ENCODE measurements around the gene OR2C1. TPM values are rescaled to one million over a fixed set of nuclear protein-coding genes. Genes with fewer than 3 reads are reported as not detected.

Gene OR2C1
- total and polyA plus RNA-seq, 2 donors (not counting 1 experiment from before 2014, with no cell fraction given), result 0.52 to 0.67 TPM

GRCh38 chr16:3356118-3356517, 429 bp downstream of the OR2C1 start:
- Mint-ChIP-seq H3K9me3 (ENCODE audit: insufficient read depth) (peaks cover 7% of the 10 kb centered on the region), H3K27ac (no peak overlapping the region), H3K27me3 (peaks cover 11% of the 10 kb centered on the region), H3K4me3 (no peak overlapping the region), H3K4me1 (no peaks in the 10 kb centered on the region)
- Histone ChIP-seq H3K9ac (ENCODE audit: low read length) (no peak overlapping the region), H3K27ac (ENCODE audit: low read length in 2 of 2) (no peak overlapping the region), H3K27me3 (replicated peaks in 1 of 4; ENCODE audit: control extremely low read depth in 1 of 4, control insufficient read depth in 3 of 4, insufficient read depth in 4 of 4, low read length in 3 of 4) (peaks cover 0 to 9% (median 1%) of the 10 kb centered on the region in 4 experiments), H3K4me3 (ENCODE audit: control extremely low read depth in 1 of 5, extremely low read depth in 1 of 5, insufficient read depth in 1 of 5, low read depth in 2 of 5, low read length in 4 of 5) (no peak overlapping the region), H3K4me2 (replicated peaks; ENCODE audit: low read depth, low read length, poor library complexity, severe bottlenecking) (no peak overlapping the region), H3K4me1 (ENCODE audit: control insufficient read depth in 2 of 2, insufficient read depth in 2 of 2, low read length in 2 of 2) (no peaks in the 10 kb centered on the region), H3K9me3 (ENCODE audit: control extremely low read depth in 1 of 3, control insufficient read depth in 2 of 3, insufficient read depth in 1 of 3, low read length in 2 of 3) (peaks cover 0 to 18% (median 4%) of the 10 kb centered on the region in 3 donors), H2AFZ (ENCODE audit: insufficient read depth, low read depth, low read length, poor library complexity, severe bottlenecking) (no peak overlapping the region), H4K20me1 (ENCODE audit: control insufficient read depth, insufficient read depth, low read length, poor library complexity, severe bottlenecking) (no peaks in the 10 kb centered on the region), H3K36me3 (replicated peaks in 1 of 2; ENCODE audit: control extremely low read depth in 1 of 2, control insufficient read depth in 1 of 2, extremely low read depth in 1 of 2, insufficient read depth in 2 of 2, low read length in 1 of 2) (no peaks in the 10 kb centered on the region), H3K79me2 (ENCODE audit: control insufficient read depth, insufficient read depth, low read length) (no peaks in the 10 kb centered on the region)
- ATAC-seq (ENCODE audit: low read depth), result no peak
- WGBS (ENCODE audit: insufficient coverage), result 99% methylated on average over 10 of the region's 10 CpGs
- intact Hi-C loops (cut with micrococcal nuclease), result no loop called here
- TF ChIP-seq, protein P1, sequence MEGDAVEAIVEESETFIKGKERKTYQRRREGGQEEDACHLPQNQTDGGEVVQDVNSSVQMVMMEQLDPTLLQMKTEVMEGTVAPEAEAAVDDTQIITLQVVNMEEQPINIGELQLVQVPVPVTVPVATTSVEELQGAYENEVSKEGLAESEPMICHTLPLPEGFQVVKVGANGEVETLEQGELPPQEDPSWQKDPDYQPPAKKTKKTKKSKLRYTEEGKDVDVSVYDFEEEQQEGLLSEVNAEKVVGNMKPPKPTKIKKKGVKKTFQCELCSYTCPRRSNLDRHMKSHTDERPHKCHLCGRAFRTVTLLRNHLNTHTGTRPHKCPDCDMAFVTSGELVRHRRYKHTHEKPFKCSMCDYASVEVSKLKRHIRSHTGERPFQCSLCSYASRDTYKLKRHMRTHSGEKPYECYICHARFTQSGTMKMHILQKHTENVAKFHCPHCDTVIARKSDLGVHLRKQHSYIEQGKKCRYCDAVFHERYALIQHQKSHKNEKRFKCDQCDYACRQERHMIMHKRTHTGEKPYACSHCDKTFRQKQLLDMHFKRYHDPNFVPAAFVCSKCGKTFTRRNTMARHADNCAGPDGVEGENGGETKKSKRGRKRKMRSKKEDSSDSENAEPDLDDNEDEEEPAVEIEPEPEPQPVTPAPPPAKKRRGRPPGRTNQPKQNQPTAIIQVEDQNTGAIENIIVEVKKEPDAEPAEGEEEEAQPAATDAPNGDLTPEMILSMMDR (IDR thresholded peaks at IDR 0.05), result no peak
- no peak for TF ChIP-seq EZH2 (IDR thresholded peaks at IDR 0.05; ENCODE audit: borderline replicate concordance, insufficient read depth, low read depth, low read length, poor library complexity, severe bottlenecking)
- no peak for DNase-seq
- POLR2A ChIA-PET, result no interaction called here
- CTCF ChIA-PET, result no interaction called here

DNA sequence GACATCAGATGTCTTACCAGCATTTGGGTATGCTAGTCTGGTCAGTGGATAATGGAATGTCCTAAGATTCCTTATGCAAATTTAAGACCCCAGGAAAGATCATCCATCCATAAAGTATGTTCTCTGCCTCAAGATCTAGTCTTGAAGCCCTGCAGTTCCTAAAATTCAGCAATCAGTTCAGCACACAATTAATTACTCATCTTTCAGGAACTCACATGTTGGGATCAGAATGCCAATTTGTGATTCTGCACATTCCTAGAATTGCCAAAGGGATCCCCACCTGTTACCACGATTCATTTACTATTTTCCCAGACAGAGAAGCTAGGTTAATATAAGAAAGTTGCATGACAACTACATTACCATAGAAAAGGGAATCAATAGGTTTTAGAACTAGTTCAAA, 3.2 kb downstream of the OR2C1 start:
- H4K20me1 ChIP-seq (ENCODE audit: control insufficient read depth, insufficient read depth, low read length, poor library complexity, severe bottlenecking), result no peaks in the 10 kb centered on the region
- DNase-seq (no peak), ATAC-seq (ENCODE audit: low read depth) (no peak)
- no peak overlapping the region for H3K4me2 ChIP-seq (replicated peaks; ENCODE audit: low read depth, low read length, poor library complexity, severe bottlenecking)
- H3K9me3 Mint-ChIP-seq (ENCODE audit: insufficient read depth), result peaks cover 7% of the 10 kb centered on the region
- no peak overlapping the region for H3K9ac ChIP-seq (ENCODE audit: low read length)
- H3K27ac ChIP-seq (ENCODE audit: low read length in 2 of 2), result no peak overlapping the region
- H3K4me3 Mint-ChIP-seq, result no peak overlapping the region
- no peak overlapping the region for H3K4me3 ChIP-seq (ENCODE audit: control extremely low read depth in 1 of 5, extremely low read depth in 1 of 5, insufficient read depth in 1 of 5, low read depth in 2 of 5, low read length in 4 of 5)
- no peaks in the 10 kb centered on the region for H3K4me1 Mint-ChIP-seq
- H3K27me3 ChIP-seq (replicated peaks in 1 of 4; ENCODE audit: control extremely low read depth in 1 of 4, control insufficient read depth in 3 of 4, insufficient read depth in 4 of 4, low read length in 3 of 4), result peaks cover 0 to 14% (median 3%) of the 10 kb centered on the region in 4 experiments
- no peak overlapping the region for H3K27ac Mint-ChIP-seq
- H3K4me1 ChIP-seq (ENCODE audit: control insufficient read depth in 2 of 2, insufficient read depth in 2 of 2, low read length in 2 of 2), result no peaks in the 10 kb centered on the region
- peaks cover 24% of the 10 kb centered on the region for H3K27me3 Mint-ChIP-seq
- H2AFZ ChIP-seq (ENCODE audit: insufficient read depth, low read depth, low read length, poor library complexity, severe bottlenecking), result no peak overlapping the region
- intact Hi-C loops (cut with micrococcal nuclease), result no loop called here
- WGBS (ENCODE audit: insufficient coverage), result no CpG with 5 or more reads among the region's 1 CpG
- ChIA-PET CTCF (no interaction called here), POLR2A (no interaction called here)
- no peaks in the 10 kb centered on the region for H3K79me2 ChIP-seq (ENCODE audit: control insufficient read depth, insufficient read depth, low read length)
- peaks cover 5 to 18% (median 5%) of the 10 kb centered on the region in 3 donors for H3K9me3 ChIP-seq (ENCODE audit: control extremely low read depth in 1 of 3, control insufficient read depth in 2 of 3, insufficient read depth in 1 of 3, low read length in 2 of 3)
- TF ChIP-seq, protein P1 (IDR thresholded peaks at IDR 0.05), result no peak
- no peak for TF ChIP-seq EZH2 (IDR thresholded peaks at IDR 0.05; ENCODE audit: borderline replicate concordance, insufficient read depth, low read depth, low read length, poor library complexity, severe bottlenecking)
- no peaks in the 10 kb centered on the region for H3K36me3 ChIP-seq (replicated peaks in 1 of 2; ENCODE audit: control extremely low read depth in 1 of 2, control insufficient read depth in 1 of 2, extremely low read depth in 1 of 2, insufficient read depth in 2 of 2, low read length in 1 of 2)

All from B cell (primary cell).